HG03064 (cell line): ENCODE results near the gene KAT2B.

Experiments used
- ATAC-seq: cut with Tn5 transposase; IDR thresholded peaks from one replicate; pipeline ENCODE4 v1.9.1; 2021; ENCODE audit warnings: low read depth; ENCODE audit not compliant: unreplicated experiment

Gene KAT2B

DNA sequence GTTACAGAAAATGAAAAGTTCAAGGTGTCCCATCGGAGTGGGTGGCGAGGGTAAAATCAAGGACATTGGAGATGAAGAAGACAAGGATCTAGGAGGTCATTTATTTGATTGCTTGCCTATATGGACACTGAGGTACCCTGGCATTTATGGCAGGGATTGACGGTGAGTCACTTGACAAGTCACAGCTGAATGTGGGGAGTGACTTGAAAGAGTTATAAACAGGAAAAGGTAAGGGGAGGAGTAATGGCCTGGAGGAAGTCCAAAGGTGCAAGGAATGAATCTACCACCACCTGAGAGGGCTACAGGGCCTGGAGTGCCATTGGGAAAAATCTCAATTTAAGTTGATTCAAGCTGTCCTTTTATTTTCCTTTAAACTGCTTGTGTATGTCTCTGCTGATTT, 157.5 kb downstream of the KAT2B start:
- no peak for ATAC-seq

DNA sequence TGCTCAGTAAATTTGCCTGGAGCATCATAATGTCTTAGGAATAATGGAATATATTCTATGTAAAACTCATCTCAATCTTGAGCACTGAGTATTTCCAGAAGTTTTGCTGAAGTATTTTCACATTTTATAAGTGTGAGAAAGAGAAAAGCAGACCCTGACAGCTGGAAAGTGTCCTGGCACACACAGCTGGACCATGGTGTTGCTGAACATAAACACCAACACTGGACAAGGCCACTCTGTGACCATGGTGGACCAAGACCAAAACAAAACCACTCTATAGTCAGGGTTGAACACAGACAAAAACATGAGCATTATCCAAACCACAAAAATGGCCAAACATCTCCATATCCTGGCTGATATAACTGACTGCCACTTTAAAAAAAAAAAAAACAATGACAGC, 160.9 kb downstream of the KAT2B start:
- no peak for ATAC-seq
